Anterior cingulate cortex (tissue), 58 donors: ENCODE data around the gene SLC26A6.

Experiments used
- DNase-seq, 58 donors: peaks; one replicate each; lab custom pipeline; 2025; lab: John Stamatoyannopoulos, UW

The SLC26A6 gene

DNA sequence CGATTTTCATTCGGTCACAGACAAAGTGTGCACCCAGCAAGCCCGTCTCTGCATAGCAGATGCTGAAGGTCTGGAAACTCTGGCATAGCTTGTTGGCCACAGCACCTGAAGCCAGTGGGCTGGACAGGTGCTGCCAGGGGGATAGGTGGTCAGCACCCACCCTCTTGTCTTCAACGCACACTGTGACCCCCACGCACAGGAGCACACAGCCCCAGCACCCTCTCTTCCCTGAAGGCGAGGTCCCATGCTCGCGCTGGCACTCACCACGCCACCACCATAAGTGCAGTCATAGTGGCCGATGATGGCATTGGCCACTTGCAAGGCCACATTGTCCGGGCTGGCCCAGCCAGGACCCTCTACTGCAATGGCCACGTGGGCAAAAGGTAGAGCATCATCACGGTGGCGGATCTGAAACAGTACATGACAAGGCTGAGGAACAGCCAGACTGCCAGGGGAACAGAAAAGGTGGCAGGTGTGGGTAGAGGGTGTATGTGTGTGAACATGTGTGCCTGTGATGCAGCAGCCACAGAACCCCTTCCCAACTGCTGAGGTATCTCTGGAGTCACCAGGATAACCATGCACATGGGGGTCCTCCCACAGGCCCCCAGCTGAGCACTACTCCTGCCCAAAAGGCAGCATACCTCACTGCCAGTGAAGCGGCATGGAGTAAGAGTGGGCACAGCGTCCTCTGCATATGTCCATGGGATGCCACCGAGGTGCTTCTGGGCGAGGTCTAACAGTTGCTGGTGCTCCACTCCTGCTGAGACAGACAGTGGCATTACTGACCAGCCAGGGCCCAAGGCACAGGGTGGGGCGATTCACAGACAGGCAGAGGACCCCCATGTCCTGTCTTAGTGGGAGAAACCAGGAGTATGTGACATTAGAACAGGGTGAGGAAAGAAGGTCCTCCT lies 34.3 kb downstream of the SLC26A6 start:
- DNase-seq: no peak

DNA sequence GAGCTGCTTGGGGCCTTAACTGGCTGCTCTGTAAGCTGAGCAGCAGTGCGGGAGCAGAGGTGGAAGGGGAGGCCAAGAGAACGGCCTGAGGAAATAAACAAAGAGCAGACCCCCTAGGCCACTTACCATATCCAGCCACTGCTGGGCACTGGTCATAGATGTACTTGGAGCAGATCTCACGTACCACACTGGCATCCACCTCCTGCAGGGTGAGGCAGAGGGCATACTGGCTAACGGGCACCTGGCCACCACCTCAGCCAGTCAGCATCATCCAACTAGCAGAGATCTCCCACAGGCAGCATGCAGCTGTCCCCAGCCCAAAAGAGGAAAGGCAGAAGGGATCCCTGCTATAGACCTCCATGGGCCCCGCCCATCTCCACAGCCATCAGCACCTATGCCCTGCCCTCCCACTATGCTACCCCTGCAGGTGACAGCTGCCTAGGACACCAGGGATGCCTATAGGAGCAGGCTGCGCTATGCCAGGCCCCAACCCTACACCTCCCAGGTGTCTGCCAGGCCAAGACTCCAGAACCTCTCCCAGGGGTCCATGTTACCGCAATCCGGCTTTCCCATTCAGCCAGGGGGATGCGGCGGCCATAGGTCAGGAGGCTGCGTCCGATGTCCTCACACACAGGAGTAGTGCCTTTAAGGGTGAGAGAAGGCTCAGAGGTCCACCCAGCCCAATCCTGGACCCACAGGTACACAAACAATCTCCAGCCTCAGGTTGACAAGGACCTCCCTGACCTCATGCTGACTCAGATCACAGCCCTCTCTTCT lies 35.6 kb downstream of the SLC26A6 start:
- DNase-seq: no peak

DNA sequence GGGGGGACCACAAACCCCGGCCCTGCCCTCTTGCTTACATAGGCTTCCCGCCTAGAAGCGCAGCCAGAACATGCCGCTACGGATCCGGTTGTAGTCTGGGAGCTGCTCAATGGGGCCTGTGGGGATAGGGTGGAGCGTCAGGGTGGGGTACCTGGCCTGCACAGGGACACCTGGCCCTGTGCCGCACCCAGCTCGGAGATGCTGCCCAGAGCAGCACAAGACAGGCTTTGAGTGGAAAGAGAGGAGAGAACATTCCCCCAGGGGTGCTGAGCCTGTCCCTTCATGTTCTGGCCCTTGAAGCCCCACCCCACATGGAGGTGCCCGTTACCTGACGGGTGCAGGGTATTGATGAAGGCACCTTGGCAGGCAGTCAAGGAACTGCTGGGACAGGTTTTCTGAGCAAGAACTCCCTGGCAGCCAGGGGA lies 36.2 kb downstream of the SLC26A6 start:
- DNase-seq: no peak

DNA sequence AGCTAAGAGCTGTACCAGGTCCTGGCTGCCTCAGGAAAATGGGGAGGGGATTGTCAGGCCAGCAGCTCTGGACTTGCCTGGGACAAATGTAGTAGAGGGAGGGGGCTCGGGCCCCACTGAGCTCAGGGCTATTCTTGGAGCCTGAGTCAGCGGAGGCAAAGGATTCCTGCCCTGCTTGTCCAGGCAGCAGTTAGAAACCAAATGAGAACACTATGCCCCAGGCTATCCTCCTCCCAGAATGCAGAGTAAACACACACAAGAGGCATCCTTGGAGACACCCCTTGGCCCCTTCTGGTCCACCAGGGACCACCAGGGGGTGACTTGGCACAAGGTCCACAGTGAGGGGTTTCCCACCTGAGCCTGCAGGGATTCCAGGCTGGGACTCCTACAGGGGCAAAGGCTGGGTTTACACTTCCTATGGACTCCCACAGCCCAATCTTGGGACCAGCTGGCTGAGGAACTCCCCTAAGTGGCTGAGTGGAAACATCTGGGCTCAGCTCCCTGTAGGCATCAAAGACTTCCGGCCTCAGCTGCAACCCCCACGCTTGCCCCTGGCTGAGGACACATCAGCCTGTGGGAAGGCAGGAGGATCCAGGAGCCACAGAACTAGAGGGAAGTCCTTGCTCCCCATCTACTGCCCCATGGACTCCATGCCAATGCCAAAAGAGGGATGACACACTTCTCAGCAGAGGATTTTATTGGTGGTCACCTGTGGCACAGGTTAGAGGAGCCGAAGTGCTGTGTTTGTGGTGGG lies 36.8 kb downstream of the SLC26A6 start:
- DNase-seq: no peak

DNA sequence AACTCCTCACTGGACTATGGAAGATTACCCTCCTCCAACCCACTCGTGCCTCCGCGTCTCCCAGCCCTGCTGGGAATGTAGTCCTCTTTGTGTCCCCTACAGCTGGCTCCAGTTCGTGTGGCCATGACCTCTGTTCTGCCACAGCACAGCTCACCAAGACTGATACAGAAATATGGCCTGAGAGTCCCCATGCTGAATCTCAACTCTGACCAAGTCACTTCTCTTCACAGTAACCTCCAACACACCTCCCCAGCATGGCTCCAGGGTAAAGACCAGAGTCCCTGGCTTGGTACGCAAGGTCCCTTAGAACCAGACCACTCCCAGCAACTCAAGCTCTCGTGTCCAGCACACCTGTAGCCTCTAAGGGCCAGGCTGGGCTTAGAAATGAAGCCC lies 37.9 kb downstream of the SLC26A6 start:
- no peak for DNase-seq

DNA sequence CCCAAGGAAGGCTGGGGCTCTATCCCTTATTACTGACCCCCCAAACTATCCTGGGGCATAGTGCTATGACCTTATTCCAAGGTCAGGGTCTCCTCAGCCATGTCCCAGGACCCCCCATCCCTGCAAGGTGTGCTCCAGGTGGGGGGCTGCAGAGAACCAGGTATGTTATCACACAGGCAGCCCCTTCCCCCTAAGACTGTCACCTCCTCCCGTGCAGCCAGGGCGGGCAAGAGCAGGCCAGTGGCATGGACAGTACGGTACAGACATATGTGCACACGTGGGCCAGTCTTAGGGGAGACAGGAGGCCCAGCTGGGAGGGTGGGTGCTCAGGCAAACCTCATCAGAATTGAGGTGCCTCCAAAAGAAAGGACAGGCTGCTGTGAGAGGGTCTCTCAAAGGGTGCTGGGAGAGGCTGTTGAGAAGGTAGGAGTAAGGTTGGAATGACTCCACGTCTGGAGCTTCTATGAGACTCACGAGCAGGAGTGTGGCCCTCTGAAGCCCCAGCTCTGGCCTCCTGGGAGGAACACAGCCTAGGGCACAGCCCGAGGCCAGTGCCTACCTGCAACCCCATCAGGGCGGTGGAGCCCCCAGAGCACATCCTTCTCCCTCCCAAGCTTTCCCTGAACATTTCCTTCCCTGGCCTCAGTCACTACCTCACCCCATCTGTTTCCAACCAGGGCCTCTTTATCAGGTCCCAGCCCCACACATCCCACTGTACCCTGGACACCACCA lies 38.4 kb downstream of the SLC26A6 start:
- DNase-seq: no peak

DNA sequence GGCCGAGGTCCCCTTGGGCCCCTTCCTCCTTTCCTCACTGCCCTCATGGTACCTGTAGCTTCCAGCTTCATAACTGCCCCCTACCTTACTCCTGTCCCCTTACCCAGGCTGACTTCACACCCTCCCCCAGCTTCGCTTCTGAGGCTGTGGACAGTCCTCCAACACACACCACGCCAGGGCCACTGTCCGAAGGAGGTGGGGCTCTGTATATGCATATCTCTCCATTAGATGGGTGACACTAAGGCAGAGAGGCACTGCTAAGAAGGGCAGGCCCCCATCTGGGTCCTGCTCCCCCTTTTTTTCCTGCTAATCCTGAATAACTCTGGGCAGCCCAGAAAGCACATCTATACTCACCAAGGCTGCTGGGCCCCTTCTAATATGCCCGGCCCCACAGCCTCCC lies 39.1 kb downstream of the SLC26A6 start:
- no peak for DNase-seq

DNA sequence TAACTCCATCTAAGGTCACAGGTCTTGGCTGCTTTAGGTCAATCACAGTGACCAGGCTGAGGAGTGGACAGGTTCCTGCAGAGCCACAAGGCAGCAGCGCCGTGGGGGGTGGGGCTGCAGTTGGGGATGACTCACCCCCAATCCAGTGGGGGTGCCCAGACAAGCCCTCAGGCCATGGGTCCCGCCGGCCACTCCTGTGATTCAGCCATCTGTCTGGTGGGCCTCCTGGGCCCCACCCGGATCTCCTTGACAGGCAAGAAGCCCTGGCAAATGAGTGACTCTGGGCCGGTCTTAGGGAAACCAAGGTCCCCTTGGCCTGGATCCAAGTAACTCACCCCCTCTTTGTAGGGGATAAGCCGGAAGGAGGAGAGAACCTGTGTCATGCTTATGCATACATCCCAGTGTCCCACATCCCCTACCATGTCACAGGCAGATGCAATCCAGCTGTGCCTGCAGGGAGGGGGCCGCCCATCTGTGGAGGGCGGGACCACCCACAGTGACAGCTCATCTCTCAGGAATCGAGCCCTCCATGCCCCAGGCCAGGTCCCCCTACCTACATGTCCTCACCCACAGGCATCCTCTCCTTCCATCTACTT lies 39.6 kb downstream of the SLC26A6 start:
- DNase-seq: peak in 5 of 58 donors; percentile 5 to 86 (median 25)

DNA sequence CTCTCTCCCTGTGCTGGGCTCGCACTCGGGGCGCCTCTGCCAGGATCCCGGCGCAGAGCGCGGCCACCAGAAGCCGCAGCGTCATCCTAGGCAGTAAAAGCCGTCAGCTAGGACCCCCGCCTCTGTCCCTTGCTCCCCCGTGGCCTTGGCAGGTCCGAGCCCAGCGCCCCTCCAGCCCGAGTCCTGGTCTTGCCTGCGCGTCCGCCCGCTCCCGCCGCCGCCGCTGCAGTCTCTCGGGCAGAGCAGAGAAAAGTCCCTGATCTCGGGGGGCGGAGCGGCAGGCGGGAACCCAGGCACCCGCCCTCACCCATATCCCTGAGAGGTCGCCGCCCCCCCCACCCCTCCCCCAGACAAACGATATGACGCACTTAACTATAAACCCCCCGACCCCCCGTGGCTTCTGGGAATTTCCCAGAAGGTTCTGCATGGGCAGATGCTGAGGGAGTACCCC lies 40.2 kb downstream of the SLC26A6 start, which contains the start of gene COL7A1:
TSS of gene COL7A1 (minus strand) at position 255 of the 451 bp plus-strand sequence. CDS start at position 85, 170 bp downstream.
- DNase-seq: peak in 2 of 58 donors; percentile 32 to 79

DNA sequence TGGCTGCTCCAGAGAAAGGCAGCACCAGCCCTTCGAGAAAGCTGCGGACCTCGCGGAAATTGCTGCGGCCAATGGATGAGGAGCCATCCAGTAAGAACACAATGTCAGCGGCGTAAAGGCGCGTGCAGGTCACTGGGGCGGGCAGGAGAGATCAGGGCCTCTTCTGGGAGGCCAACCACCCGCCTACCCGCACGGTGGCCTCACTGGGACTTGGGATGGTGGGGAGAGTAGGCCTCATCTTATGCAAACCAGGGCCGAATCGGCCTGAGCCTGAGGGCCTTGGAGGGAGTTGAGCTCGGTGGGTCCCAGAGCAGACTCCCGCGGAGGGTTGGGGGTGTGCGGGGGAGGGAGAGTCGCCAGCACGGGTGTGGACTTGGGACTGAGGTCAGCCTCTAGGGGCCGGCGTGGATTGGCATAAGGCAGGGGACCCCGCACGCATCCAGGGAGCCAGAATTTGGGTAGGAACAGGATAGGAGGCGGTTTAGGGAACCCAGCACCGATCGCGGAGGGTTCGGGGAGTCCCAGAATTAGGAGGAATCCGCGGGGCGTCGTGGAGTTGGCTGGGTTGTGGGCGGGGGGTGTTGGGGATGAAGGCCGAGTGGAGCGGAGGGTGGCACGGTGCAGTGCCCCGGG lies 40.7 kb downstream of the SLC26A6 start:
- no peak for DNase-seq

DNA sequence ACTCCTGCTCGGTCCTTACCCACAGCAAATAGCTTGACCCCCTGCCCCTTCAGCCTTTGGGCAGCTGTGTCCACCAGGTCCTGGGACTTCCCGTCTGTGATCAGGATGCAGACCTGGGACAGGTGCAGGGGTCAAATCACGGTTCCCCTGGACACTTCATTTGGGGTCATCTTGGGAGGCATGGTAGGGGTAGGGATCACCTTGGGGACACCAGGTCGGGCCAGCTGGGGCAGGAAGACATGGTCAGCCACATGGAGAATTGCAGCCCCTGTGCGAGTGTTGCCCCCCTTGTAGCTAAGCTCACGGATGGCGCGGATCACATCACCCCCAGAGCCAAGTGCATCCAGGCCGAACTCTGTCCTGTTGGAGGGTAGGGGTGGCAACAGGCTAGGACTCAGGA lies 41.9 kb downstream of the SLC26A6 start:
- DNase-seq: no peak

DNA sequence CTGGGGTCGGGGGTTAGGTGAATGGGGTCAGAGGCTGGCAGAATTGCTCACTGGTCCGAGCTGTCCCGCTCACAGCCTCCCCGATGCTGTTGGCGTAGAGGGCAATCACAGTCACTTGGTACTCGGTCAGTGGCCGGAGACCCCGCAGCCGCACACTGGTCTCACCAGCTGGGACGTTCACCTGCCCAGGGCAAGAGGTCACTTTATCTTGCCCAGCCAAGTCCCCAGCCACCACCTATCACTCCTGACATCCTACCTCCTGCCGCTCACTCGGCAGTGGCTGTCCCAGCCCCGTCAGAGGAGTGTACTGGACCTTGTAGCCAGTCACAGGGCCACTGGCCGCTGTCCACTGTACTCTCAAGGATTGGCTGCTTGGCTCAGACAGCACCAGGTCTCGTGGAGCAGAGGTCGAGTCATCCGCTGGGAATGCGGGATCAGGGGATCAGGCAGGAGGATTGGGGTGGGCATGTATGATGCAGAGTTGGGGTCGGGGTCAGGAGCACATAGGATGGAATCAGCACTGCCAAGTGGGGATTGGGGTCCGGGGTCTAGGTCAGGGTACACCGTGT lies 42.7 kb downstream of the SLC26A6 start:
- no peak for DNase-seq

DNA sequence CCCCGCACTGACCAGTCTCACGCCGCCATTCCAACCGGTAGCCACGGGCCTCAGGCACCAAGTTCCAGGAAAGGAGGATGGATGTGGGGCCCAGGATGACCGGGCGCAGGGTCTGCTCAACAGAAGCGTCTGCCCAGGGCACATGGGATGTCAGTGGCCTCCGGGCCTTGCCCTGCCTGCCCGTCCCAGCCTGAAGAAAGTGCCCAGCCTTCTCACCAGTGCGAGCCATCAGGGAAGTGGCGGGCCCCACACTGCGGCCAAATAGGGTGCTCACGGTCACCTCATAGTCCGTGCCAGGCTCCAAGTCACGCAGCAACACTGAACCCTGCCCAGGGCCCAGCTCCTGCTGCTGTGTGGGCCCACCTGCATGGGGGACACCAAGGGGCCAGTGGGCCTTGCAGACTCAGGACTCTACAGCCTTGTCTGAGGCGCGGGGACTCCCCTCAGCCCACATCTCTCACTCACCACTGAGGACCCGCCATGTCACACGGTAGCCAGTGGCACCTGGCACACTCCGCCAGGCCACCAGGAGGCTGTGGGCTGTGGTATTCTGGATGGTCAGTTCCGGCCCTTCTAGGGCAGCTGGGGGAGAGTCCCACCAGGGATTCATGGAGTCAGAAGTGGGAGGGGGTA lies 43.3 kb downstream of the SLC26A6 start:
- DNase-seq: no peak

DNA sequence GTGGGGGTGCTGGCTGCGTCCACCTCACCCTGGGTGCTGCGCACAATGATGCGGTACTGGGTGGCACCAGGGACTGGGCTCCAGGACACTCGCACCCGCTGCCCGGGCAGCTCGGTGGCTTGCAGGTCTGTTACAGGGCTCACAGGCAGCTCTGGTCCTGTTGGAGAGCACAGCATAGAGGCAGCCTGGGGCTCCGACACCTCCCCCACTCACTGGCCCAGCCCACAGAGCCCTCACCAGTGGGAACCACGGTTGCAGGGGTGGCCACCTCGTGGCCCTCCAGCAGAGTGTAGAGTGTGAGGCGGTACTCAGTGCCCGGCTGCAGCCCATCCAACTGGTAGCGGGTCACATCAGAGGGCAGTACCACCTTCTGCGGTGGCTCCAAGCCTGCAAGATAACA lies 43.8 kb downstream of the SLC26A6 start:
- no peak for DNase-seq

DNA sequence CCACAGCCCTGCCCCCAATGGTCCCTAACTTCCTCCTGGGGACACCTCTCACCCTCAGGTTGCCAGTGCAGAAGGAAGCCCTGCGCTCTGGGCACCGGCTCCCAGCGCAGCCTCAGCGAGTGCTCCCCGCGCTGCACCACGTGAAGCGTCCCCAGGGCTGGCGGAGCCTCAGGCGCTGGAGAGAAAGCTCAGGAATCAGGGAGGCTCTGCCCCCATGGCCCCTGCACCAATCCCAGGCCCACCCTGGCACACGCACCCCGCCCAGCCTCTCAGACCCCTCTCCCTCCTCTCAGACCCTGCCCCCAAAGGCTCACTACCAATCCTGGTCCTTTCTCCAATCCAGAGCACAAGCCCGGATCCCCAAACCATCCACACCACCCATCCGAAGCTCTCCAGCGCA lies 47.0 kb downstream of the SLC26A6 start:
- no peak for DNase-seq

DNA sequence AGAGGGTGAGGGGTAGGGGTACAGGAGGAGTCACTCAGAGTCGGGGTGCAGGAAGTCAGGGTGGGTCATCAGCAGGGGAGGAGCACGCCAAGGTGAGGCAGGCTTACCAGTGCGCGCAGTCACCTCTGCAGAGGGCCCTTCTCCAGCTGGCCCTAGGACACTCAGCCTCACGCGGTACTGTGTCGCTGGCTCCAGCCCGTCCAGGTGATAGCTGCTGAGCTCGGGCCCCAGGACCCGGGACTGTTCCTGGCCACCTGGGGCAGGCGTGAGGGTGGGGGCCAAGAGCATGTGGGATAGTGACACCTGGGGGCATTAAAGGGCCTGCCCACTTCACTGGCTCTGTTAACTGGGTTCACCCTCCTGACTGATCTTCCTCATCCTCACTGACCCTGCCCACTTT lies 47.6 kb downstream of the SLC26A6 start:
- no peak for DNase-seq

DNA sequence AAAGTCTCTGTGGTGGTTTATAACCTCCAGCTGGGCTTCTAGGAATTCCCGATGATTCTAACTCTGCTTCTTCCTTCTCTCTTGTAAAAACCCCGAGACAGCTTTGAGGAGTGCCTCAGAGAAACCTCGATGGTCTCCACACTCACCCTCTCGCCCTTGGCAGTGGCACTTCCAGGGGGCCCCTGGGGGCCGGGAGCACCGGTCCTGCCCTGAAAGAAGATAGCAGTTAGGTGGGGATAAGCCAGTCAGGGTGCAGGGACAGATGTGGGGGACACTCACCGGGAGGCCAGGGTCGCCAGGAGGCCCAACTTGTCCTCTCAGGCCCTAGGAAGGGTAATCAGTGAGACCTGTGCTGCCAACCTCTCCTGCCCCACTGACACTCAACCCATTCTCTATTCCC lies 49.9 kb downstream of the SLC26A6 start:
- no peak for DNase-seq

DNA sequence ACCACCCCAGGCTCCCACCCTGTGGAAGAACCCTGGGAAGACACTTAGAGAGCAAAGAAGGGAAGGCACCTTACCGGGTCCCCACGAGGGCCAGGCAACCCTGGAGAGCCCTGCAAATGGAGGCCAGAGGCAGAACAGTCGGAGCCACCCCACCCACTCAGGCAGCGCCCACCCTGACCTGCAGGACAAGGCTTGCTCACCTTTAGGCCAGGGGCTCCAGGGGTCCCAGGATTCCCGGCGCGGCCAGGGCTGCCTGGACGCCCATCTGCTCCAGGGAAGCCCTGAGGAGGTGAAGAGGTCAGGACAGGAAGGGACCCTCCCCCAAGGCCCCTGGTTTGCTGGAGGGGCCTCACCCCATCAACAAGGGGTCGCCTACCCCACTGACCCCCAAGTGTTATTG lies 50.4 kb downstream of the SLC26A6 start:
- DNase-seq: no peak
